Colonic mucosa (tissue), 4 donors: Measurements from ENCODE around the gene DENND1C. TPM values are rescaled to one million over a fixed set of nuclear protein-coding genes. Genes with fewer than 3 reads are reported as not detected.

Experiments
- DNase-seq: peaks from one replicate; pipeline ENCODE4 v3.0.0-alpha.2; 2020
- H3K27ac ChIP-seq: fragments of 200-600 bp; one replicate; pipeline ENCODE4 v1.8.0; 2021
- H3K27me3 ChIP-seq: fragments of 200-600 bp; one replicate; pipeline ENCODE4 v1.8.0; 2021
- H3K36me3 ChIP-seq: fragments of 200-600 bp; one replicate; pipeline ENCODE4 v1.8.0; 2021
- H3K4me1 ChIP-seq: fragments of 200-600 bp; one replicate; pipeline ENCODE4 v1.8.0; 2021; ENCODE audit warnings: mild to moderate bottlenecking
- H3K4me3 ChIP-seq: fragments of 200-600 bp; one replicate; pipeline ENCODE4 v1.8.0; 2021
- H3K9ac ChIP-seq, 2 donors: one replicate each; pipeline ENCODE4 v1.7.0; 2013; ENCODE audit warnings: control low read depth in 2 of 2, low read depth in 2 of 2, low read length in 2 of 2
- H3K9me3 ChIP-seq: fragments of 200-600 bp; one replicate; pipeline ENCODE4 v1.8.0; 2021
- CTCF ChIP-seq: fragments of 200-600 bp; IDR thresholded peaks from one replicate; pipeline ENCODE4 v1.8.0; 2022; ENCODE audit warnings: antibody characterized with exemption, mild to moderate bottlenecking
- intact Hi-C: fragments of 100-400 bp; cut with DNase I; formaldehyde crosslinking; loops from one replicate; pipeline ENCODE4 v1.14.1; 2022
- total RNA-seq, 2 donors: library from RNA; stranded (reverse); fragmentation: NEBNext Ultra II Directional in 1 of 2; extraction: Animal tissue kit (Norgen Biotek cat#: 25700) in 1 of 2; gene quantifications; one replicate each; pipeline ENCODE4 v1.2.1, GENCODE V29; 2021
- donor health status: healthy.
- donor health status: DM: no; HTN: no; CAD: no.
- donor health status: DM: no; HTN: no; CAD: no.

The DENND1C gene
- total RNA-seq, 2 donors from 2014 or later: 2.5 to 2.9 TPM

GRCh38 chr19:6421075-6422014 lies 60.2 kb downstream of the DENND1C start:
- Histone ChIP-seq H3K4me1 (peaks cover 7% of the 10 kb centered on the region), H3K4me3 (no peak overlapping the region), H3K27me3 (no peaks in the 10 kb centered on the region), H3K9ac (no peak overlapping the region), H3K9me3 (no peaks in the 10 kb centered on the region), H3K36me3 (peaks cover 27% of the 10 kb centered on the region), H3K27ac (no peak overlapping the region)
- DNase-seq: no peak
- no peak for TF ChIP-seq CTCF
- intact Hi-C loops: no loop called here

GRCh38 chr19:6418562-6418932 lies 63.0 kb downstream of the DENND1C start:
- H3K4me1 ChIP-seq: peaks cover 7% of the 10 kb centered on the region
- TF ChIP-seq CTCF: no peak
- peaks cover 42% of the 10 kb centered on the region for H3K36me3 ChIP-seq
- H3K4me3 ChIP-seq: no peak overlapping the region
- intact Hi-C loops: no loop called here
- no peak overlapping the region for H3K9ac ChIP-seq
- no peak for DNase-seq
- H3K9me3 ChIP-seq: no peaks in the 10 kb centered on the region
- H3K27me3 ChIP-seq: no peaks in the 10 kb centered on the region
- no peak overlapping the region for H3K27ac ChIP-seq

- no peak for DNase-seq
- no peak for TF ChIP-seq CTCF
- Histone ChIP-seq H3K27ac (no peak overlapping the region), H3K9ac (no peak overlapping the region), H3K27me3 (no peaks in the 10 kb centered on the region), H3K4me1 (peaks cover 3% of the 10 kb centered on the region), H3K9me3 (no peaks in the 10 kb centered on the region), H3K36me3 (peaks cover 42% of the 10 kb centered on the region), H3K4me3 (no peak overlapping the region)
- intact Hi-C loops: no loop called here
Observed at GRCh38 chr19:6417713-6418561, 63.6 kb downstream of the DENND1C start.

Other genes with a start within 250 kb of the DENND1C start
- gene MLLT1, start 201.8 kb downstream of the DENND1C start, total RNA-seq: 10 to 100 TPM; 26.4 to 59.2 TPM
- gene ACER1, start 148.2 kb downstream of the DENND1C start, total RNA-seq: not detected
- 100 to 1,000 TPM in 1 of 2 donors, 10 to 100 TPM in 1; 70.0 to 122 TPM for gene CLPP, start 120.3 kb downstream of the DENND1C start, total RNA-seq
- gene ALKBH7, start 109.0 kb downstream of the DENND1C start, total RNA-seq: 100 to 1,000 TPM; 135 to 150 TPM
- 1 to 10 TPM; 1.7 to 6.0 TPM for gene PSPN, start 105.9 kb downstream of the DENND1C start, total RNA-seq
- gene GTF2F1, start 88.6 kb downstream of the DENND1C start, total RNA-seq: 10 to 100 TPM; 58.2 to 73.6 TPM
- gene KHSRP, start 57.0 kb downstream of the DENND1C start, total RNA-seq: 100 to 1,000 TPM; 210 to 433 TPM
- gene SLC25A41, start 48.0 kb downstream of the DENND1C start, total RNA-seq: 1 to 10 TPM in 1 of 2 donors, not detected in 1; 1.8 TPM
- 100 to 1,000 TPM; 124 to 151 TPM for gene SLC25A23, start 22.0 kb downstream of the DENND1C start, total RNA-seq
- 100 to 1,000 TPM; 115 to 118 TPM for gene CRB3, start 17.5 kb downstream of the DENND1C start, total RNA-seq
- gene TUBB4A, start 20.5 kb upstream of the DENND1C start, total RNA-seq: 1 to 10 TPM in 1 of 2 donors, under 1 TPM in 1; 0.44 to 1.4 TPM
- 1 to 10 TPM in 1 of 2 donors, under 1 TPM in 1; 0.79 to 4.0 TPM for gene TNFSF9, start 49.2 kb upstream of the DENND1C start, total RNA-seq
- gene CD70, start 109.4 kb upstream of the DENND1C start, total RNA-seq: under 1 TPM; 0.27 to 0.57 TPM
- 1 to 10 TPM in 1 of 2 donors, under 1 TPM in 1; 0.48 to 1.3 TPM for gene TNFSF14, start 188.4 kb upstream of the DENND1C start, total RNA-seq
- 10 to 100 TPM; 28.2 to 83.9 TPM for gene C3, start 238.9 kb upstream of the DENND1C start, total RNA-seq